ENCODE data around the gene TRABD.
A peak's percentile ranks its signal among the peaks of the same experiment; 100 is the strongest.

Gene TRABD

DNA sequence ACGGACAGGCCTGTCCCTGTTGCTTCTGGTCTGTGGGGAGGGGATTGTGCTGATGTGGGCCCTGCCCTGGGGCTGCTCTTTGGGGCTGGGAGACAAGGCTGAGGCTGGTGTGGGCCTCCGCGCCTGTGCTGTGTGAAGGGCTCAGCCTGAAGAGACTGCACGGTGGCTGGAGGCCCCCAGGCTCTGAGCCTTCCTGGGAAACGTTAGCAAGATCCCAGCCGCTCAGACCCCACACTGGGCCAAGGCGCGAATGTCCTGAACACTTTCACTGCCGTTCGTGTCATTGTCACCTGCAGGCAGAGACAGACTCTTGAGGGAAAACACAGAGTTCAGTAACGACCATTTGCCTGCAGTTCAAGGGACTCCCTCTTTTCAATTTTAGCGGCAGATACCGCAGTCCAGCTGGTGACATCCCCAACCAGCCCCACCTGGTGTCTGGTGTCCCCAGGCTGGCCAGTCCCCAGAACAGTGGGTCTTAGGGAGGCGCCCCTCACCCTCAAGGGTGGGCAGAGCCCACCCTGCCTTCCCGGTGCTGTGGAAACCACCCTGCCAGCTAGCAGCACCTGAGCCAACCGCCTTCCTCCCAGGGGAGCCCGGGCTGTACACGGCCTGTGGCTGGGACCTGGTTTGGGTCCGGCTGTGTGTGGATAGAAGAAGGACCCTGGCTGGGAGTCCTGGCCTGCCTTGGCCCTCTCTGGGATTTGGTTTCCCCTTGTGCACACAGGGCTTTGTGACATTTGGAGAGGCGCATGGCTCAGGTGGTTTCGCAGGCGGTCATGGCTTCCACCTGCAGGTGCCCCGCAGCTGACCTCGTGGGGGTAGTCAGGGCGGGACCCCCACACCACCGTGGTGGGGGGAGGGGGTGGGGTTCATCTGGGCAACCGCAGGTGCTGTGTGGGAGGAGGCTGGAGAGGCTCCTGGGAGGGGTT is 9.5 kb upstream of the TRABD start:
- no peak for DNase-seq

DNA sequence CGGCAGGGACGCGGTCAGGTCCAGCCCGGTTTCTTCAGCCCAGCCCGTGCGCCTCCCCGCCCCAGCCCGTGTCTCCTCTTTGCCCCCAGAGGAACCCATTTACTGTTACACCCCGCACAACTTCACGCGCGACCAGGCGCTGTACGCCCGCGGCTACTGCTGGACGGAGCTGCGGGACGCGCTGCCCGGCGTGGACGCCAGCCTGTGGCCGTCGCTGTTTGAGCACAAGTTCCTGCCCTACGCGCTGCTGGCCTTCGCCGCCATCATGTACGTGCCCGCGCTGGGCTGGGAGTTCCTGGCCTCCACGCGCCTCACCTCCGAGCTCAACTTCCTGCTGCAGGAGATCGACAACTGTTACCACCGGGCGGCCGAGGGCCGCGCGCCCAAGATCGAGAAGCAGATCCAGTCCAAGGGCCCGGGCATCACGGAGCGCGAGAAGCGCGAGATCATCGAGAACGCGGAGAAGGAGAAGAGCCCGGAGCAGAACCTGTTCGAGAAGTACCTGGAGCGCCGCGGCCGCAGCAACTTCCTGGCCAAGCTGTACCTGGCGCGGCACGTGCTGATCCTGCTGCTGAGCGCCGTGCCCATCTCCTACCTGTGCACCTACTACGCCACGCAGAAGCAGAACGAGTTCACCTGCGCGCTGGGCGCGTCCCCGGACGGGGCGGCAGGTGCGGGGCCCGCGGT is 8.7 kb upstream of the TRABD start:
- DNase-seq = no peak

DNA sequence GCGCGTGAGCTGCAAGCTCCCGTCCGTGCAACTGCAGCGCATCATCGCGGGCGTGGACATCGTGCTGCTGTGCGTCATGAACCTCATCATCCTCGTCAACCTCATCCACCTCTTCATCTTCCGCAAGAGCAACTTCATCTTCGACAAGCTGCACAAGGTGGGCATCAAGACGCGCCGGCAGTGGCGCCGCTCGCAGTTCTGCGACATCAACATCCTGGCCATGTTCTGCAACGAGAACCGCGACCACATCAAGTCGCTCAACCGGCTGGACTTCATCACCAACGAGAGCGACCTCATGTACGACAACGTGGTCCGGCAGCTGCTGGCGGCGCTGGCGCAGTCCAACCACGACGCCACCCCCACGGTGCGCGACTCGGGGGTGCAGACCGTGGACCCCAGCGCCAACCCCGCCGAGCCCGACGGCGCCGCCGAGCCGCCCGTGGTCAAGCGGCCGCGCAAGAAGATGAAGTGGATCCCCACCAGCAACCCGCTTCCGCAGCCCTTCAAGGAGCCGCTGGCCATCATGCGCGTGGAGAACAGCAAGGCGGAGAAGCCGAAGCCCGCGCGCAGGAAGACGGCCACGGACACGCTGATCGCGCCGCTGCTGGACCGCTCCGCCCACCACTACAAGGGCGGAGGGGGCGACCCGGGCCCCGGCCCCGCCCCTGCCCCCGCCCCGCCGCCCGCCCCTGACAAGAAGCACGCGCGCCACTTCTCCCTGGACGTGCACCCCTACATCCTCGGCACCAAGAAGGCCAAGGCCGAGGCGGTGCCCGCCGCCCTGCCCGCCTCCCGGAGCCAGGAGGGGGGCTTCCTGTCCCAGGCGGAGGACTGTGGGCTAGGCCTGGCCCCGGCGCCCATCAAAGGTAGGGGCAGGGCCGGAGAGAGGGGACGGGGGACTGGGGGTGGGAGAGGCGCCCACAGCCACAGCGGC is 7.9 kb upstream of the TRABD start:
- DNase-seq = no peak

DNA sequence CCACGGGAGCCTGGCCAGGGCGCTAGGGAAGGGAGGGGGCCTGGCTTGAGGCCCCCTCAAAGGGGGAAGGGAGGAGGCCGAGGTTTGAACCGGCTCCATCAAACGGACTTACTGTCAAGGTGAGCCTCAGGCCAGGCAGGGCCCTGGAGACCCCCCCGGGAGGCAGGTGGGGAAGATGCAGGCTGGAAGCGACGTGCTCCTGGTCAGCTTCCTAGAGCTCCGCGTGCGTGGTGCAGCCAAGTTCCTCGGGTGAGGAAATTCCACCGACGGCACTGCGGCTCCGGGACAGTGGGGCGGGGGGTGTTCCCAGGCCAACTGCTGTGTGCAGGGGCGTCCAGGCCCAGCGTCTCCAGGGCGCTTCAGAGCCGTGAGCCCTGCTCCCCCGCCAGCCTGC is 7.2 kb upstream of the TRABD start:
- no peak for DNase-seq

DNA sequence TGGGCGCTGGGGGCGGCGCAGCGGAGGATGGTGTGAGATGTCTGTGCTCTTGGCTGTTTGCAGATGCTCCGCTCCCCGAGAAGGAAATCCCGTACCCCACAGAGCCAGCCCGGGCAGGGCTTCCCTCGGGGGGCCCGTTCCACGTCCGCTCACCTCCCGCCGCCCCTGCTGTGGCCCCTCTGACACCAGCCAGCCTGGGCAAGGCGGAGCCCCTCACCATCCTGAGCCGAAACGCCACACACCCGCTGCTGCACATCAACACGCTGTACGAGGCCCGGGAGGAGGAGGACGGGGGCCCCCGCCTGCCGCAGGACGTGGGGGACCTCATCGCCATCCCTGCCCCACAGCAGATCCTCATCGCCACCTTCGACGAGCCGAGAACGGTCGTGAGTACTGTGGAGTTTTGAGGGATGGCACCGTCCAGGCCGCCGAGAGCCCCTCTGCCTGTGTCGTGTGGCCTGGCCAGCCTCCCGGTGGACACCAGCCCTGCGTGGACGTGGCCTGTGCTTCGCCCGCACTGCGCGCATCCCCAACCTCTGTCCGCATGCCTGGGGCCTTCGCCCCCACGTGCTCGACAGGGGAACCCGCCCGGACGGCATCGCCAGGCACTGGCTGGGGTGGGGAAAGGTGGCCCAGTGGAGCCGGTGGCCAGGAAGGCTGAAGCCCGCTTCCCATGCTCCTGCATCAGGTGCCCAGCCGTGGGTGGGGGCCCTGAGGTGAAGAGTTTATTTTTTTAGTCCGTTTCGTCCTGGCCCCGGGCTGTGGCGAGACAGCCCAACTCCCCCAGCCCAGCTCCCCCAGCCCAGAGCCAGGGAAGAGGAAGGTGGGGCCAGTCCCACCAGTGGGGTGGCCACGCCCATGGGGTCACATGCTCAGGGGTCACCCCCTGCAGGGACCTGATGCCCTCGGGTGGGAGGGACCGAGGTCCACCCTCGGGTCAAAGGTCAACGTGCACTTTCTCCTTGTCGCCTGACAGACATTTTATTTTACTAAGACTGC is 6.5 kb upstream of the TRABD start:
- no peak for DNase-seq

DNA sequence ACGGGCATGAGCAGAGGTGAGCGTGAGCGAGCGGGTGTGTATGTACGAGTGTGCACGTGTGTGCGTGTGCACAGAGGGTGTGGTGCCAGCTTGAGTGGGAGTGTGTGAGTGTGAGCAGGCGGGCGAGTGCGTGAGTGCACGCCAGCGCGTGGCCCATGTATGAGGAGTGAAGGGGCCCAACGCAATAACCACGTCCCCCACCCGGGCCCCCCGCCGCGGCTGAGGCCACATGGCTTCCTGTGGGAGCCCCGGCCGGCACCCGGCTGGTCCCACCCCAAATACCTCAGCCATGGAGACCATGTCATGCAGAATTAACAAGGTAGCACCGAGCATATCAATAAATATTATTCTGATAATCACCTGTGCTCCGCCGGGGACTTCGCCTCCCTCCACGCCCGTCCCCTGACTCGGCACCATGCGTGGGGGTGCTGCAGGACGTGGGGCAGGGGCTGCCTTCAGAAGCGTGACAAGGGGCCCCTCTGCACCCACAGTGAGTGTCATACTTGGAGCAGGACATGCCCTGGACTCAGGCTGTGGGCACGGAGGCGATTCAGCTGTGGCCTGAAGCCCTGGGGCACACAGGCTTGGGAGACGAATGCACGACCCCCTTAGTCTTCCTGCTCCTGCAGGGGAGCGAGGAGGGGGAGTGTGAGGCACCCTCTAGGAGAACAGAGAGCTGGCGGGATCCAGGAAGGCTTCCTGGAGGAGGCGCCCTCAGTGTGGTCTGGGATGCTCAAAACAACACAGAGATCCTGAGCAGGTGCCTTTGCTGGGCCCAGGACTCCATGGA is 5.6 kb upstream of the TRABD start:
- DNase-seq = no peak

DNA sequence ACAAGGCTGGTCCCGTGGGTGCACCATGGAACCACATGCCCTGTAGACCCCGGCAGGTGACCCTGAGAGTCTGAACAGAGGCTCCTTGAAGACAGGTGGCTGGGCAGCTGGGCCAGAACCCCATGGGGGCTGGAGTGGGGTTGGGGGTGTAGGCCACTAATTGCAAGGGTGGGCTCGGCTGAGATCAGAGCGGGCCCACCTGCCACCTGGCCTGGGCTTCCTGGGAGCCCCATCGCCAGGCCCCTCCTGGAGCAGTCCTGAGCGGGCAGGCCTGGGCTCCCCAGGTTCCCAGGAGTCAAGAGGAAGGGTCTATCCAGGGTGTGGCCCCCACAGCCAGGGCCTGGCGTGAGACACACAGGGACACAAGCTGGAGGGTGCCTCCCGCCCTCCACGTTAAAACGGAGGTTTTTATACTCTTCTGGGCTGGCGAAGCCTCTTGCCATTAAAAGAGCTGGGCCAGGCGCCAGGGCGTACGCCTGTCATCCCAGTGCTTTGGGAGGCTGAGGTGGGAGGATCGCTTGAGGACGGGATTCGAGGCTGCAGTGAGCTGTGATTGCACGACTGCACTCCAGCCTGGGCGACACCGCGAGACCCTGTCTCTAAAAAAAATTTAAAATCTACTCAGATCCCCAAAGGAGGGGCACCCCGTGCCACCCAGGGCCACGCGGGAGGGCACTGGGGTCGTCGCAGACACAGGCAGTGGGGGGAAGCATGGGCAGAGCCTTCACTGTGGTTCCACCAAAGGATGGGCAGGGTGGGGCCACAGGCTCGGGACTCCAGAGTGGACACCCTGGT is 4.8 kb upstream of the TRABD start:
- no peak for DNase-seq

DNA sequence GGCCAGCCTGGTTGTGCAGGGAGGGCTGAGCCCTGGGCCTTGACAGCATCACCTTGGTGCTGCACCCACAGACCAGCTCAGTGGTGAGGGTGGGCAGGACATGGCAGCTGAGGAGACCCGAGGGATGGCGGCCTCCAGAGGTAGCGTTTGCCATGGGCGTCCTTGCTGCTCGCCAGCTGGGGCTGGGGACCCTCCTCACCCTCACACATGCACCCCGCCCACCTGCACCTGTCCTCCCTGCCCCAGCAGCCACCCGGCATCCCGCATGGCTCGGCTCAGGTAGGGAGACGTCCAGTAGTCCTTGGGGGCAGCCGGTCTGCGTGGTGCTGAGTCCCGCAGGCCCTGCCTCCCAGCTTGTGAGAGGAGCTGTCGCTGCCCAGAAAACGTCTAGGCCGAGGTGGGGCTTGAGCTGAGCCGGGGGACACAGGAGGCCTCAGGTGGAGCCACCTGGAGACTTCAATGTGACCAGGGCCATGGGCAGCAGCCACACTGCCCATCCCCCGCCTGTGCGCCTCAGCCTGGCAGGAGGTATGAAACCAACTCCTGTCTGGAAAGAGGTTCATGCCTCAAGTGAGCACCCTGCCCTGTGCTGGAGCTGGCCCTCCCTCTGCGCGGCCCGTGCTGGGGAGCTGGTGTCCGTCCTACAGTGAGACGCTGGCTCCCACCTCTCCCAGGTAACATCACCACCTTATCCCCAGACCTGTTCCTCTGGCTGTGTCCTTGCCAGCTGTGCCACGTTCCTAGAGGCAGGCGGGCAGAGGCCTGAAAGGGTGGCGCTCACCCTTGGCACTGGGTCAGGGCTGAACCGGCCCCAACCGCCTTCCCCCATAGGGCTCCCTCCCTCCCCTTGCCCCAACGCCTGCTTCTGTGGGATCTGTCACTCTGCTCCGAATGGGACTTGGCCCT is 3.3 kb upstream of the TRABD start:
- DNase-seq = no peak

DNA sequence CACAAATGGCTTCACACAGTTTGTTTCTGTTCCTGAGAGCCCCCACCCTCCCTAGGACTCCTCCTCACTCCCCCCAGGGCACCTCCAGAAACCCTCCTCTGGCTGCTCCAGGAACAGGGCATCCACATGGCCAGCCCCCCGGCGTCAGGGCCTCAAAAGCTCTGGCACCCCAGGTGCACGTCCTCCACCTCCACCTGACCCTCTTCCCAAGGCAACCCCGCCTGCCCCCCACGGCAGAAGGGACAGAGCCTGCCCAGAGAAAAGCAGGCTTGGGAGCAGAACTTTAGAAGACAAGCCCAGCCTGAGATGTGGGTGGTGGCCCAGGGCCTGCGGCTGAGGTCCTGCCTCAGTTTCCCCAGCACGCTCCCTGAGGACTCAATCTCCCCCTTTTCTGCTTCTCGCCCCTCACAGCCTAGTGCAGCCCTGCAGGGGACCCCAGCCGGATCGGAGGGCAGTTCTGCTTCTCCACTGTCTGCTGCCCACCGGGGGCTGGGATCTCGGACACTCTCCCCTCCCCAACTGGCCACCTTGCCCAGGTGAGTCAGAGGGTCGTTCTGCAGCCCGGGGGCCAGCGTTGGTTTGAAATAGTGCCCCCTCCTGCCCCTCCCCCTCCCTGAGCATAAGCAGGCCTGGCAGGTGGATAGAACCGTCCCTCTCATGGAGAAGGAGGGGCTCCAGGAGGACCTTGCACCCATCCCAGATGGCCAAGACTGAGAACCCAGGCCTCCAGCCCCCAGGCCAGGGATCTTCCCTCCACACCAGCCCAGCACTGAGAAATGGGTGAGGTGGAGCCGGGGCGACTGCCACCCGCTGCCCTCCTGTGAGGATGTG is 2.4 kb upstream of the TRABD start:
- no peak for DNase-seq

DNA sequence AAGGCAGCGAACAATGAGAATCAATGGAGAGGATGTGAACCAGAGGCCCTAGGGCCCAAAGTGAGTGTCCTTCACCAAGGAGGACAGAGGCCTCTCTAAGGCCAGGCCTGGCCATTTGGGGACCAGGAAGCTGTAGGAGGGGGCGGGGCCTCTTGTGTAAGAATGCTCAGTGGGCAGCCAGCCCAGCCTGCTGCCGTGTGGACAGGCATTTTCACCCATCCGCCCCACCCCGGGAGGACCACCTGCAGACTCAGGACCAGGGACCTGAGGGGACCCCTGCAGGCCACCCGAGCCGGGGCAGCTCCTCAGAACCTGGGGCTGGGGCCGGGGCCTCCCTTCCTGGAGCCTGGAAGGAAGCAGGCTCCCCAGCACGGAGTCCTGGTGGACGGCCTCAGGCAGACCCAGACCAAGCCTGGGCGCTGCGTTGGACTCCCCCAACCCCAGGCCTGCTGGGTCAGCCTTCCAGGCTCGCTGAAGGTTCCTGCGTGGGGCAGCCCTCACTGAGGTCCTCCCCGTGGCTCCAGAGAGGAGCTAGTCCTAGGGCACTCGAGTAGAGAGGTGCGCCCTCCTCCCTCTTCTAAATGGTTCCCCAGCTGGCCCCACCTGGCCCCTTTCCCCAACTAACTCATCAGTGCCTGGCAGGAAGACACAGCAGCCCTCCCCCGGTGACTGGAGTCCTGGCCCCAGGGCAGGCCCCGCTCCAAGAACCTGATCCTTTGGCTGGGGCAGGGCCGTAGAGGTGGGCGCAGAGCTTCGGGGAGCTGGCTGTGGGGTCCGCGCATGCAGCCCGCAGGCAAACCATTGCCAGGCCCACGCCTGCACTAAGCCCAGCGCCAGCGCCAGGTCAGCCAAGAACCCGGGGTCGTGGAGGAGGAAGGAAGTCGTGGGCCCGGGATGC is 1.5 kb upstream of the TRABD start:
- DNase-seq = no peak

DNA sequence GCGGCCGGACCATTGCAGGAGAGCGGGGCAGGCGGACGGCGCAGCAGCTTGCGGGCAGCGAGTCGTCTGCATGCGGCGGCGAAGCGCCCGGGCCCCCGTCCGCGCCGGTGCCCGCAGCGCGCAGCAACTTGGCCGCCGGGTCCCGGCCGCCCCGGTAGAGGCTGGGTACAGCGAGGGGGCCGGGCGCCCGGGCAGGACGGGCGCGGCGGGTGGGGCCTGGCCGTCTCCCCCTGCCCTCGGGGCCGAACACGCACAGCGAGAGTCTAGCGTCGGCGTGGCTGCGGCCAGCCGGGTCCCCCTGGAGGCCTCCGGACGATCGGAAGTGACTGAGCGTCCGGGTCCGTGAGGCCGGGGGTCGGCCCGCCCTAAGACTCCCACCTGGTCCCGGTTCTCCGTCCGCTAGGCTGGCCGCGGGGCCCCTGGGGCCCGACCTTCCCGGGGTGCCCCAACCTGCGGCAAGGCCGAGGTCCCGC is 775 bp upstream of the TRABD start:
- no peak for DNase-seq

DNA sequence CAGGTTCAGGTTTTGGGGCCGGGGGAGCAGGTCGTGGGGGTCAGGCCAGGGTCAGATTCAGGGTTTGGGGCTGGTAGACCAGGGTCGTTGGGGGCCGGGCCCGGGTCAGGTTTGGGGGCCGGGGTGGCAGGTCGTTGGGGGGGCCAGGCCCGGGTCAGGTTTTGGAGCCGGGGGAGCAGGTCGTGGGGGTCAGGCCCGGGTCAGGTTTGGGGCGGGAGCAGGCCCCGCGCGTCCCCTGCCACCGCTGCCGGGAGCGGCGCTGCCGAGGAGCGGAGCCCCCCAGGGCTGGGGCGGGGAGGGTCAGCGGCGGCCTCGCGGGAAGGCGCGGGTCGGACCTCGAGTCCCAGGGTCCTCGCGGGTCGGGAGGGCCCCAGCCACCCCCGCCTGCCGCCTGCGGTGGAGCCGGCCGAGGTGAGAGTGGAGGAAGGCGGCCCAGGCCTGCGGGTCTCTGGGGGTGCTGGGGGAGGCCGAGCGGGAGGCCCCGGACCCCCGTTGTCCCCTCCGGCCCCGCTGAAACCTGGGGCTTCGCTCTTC is 535 bp downstream of the TRABD start:
- no peak for DNase-seq

DNA sequence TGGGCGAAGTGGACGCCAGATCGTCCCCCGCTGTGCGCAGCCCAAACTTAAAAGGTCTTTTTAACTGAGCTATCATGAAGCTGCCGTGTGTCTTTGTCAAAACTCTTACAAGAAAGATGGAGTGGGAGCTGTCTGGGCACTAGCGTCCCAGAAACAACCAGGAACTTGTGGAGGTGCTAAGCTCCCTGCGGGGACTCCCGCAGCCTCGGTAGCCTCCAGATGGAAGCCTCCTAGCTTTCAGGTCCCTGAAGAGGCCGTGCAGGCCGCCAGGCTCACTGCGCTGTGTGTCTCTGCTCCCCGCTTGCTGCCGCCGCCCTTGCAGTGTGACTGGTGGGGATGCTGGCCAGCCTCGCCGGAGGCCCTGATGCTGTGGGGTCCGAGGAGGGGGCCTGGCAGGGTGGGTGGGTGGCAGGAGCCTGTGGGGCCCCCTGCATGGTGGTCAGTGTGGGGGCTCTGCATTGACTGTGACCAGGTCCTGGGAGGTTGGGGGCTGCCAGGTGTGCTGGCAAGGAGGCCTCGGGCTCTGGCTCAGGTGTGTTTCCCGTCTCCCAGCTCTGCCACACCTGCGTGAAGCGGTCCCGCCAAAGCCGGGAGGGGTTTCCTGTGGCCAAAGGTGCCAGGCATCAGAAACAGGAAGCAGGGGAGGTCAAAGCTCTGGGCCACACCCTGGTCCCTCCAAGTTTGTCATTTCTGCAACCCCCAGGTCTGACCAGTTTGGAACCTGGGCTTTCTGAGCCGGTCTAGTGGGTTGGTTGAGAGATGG is 1.2 kb downstream of the TRABD start:
- peak; percentile 23 for DNase-seq

DNA sequence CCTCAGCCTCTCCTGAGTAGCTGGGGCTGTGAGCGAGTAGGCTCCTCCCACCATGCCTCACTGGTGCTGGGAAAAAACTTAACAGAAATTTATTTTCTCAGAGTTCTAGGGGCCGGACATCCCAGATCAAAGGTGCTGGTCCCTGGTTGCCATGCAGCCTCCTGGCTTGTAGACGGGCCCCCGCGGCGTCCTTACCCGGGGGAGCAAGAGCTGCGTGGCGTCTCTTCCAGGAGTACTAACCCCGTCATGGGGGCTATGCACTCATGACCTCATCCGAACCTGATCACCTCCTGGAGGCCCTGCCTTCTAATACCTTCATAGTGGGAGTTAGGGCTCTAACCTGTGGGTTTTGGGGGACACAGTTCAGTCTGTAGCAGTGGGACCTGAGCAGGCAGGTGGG is 2.6 kb downstream of the TRABD start:
- no peak for DNase-seq

DNA sequence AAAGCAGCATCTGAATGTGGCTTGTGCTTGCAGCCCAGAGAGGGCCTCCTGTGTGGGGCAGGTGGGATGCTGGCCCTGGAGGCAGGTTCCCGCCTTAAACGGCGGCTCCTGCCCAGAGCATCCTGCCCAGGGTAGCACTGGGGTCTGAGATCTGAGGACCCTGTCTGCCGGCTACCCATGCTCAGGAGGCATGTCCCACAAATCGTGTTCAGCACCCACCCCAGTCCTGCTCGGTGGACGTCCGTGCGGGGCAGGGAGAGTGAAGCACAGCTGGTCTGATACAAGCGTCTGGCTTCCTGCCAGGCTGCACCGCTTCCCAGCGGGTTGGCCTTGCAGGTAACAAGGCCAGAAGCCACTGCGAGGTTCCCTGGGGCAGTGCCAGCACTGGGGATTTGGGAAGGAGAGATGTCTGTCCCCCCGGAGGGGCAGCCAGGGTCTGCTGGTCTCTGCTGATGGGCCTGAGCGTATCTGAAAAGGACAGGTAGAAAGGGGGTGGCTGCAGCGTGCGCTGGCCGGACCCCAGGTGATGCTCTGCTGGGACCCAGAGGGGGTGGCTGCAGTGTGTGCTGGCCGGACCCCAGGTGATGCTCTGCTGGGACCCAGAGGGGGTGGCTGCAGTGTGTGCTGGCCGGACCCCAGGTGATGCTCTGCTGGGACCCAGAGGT is 3.6 kb downstream of the TRABD start:
- DNase-seq = no peak
